Urothelium cell line (cell line): ENCODE measurements around the gene COL18A1.

Source experiments
- DNase-seq: peaks from one replicate; pipeline ENCODE4 v3.0.0; 2011; ENCODE audit warnings: low spot score, mixed read lengths
- FAIRE-seq: peaks from 2 replicates; lab custom pipeline; 2011; peaks lifted over from hg19 to GRCh38; lab: Jason Lieb, UNC

COL18A1 gene

DNA sequence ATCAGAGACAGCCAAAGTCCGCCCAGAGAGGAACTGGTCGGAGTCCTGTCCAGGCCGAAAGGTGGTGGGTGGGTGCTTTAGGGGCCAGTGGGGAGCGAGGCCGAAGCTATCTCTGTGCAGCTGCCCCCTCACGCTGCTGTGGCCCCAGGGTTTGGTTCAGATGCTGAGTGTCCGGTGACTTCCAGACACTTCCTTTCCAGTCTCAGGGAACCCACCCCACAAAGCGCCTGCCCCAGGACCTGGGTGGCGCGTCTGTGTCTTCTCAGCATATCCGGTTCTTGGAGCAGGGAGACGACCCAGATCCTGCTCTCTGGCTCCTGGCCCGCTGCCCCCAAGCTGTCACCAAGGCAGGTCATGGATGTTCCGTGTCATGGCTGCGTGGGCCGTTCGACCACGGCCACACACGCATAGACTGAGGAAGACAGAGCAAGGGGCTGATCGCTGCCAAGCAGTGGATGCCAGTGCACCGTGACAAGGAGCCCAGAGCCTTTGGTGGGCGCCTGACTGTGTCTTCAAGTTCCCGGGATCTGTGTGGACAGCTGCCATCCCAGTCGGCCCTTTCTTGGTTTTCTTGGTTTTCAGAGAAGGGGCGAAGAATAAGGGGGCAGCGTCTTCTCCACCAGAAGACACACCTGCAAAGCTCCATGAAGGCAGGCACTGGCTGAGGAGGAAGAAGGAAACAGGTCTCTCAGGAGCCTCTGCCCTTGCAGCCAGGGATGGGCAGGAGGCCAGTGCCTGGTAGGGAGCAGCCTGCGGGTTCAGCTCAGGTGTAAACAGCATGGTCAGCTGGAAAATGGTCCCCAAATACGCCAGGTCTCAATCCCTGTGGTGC is 22.9 kb upstream of the COL18A1 start:
- DNase-seq (no peak), FAIRE-seq (no peak)

GRCh38 chr21:45382697-45382997 is 22.3 kb upstream of the COL18A1 start:
- DNase-seq, result no peak
- FAIRE-seq, result no peak

DNA sequence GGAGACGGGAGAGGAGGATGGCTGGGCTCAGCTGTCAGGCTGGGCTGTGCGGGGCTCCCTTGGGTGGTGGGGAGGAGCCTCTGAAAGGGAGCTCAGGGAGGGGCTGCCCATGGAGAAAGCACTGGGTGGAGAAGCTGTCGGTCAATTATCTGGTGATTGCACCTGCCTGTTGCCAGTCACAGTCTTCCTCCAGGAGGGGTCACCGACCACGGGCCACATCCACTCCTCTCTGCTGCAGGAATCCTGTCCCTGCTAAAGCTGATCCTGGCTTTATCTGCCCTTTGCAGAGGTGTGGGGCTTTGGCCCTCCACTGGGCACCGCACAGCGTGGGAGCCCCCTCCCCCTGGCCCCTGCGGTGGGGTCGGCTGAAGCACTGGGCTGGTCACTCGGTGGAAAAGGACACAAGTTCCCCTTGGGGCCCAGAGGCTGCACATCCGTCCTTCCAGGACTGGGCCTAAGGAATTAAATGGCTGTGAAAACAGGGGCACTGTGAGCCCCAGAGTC is 21.8 kb upstream of the COL18A1 start:
- DNase-seq, result no peak
- FAIRE-seq, result no peak

GRCh38 chr21:45383615-45384201 is 21.3 kb upstream of the COL18A1 start:
- FAIRE-seq (no peak), DNase-seq (no peak)

- DNase-seq (no peak), FAIRE-seq (no peak)
These were observed 20.1 kb upstream of the COL18A1 start for GRCh38 chr21:45384656-45385548.

GRCh38 chr21:45385549-45386050 is 19.4 kb upstream of the COL18A1 start:
- DNase-seq, result no peak
- FAIRE-seq, result no peak

DNA sequence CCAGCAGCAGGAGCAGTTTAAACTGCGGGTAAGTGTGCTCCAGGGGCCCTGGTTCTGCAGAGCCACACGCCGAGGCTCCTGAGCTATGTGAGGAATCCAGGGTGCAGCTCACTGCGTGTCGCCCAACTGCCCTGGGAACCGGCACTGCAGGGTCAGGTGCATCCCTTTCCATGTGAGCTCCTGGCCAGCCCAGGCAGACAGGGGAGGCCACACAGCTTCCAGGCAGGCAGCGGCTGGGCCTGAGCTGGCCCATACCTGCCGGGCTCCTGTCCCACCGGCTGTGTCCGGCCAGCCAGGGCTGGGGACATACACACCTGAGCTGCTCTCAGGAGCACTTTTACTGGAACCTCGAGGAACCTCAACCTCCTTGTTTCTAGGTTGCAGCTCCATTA is 18.6 kb upstream of the COL18A1 start:
- no peak for FAIRE-seq
- DNase-seq, result no peak

GRCh38 chr21:45386728-45387371 is 18.1 kb upstream of the COL18A1 start:
- FAIRE-seq (peak; percentile 5), DNase-seq (peak; percentile 52)

DNA sequence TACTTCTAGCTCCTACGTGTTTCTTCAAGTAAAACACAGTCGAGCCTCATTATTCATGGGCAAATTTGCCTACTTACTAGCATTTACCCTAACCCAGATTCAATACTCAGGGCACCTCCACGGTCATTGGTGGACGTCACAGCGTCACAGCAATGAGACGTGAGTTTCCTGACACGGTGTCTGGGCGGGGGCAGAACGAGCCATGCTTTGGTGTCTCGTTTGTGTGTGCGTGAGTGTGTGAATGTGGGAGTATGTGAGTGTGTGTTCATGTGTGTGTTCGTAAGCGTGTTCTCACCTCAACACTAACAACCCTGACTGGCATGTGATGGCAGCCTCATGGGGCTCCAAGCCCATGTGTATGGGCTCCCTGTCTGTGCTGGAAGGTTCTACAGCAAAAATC is 17.5 kb upstream of the COL18A1 start:
- no peak for DNase-seq
- peak; percentile 85 for FAIRE-seq

- FAIRE-seq (no peak), DNase-seq (no peak)
These were observed 16.9 kb upstream of the COL18A1 start for GRCh38 chr21:45388011-45388521.

DNA sequence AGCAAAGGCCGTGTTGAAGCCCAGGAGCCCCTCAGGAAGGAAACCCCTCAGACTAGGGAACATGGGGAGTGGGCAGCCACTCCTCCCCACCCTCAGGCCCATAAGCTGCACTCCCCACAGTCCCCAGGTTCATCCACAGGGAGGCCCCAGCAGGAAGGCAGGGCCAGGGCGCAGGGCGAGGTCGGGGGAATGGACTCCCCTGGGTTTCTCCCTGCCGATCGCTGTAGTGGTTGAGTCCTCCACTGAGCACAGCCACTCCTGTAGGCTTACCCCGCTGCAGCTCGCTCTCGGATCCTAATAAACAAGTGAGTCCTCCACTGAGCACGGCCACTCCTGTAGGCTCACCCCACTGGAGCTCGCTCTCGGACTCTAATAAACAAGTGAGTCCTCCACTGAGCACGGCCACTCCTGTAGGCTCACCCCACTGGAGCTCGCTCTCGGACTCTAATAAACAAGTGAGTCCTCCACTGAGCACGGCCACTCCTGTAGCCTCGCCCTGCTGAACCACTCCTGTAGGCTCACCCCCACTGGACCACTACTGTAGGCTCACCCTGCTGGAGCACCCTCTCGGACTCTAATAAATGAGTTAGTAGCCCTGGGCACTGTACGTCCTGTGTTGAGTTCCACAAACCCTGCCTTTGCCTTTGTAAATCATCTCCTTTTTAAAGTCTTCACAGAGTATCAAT is 16.2 kb upstream of the COL18A1 start:
- FAIRE-seq, result peak; percentile 20

GRCh38 chr21:45390121-45390751 is 14.7 kb upstream of the COL18A1 start:
- DNase-seq, result no peak
- no peak for FAIRE-seq

More for the DNA sequence above, 16.2 kb upstream of the COL18A1 start:
- DNase-seq, result no peak

- DNase-seq (no peak), FAIRE-seq (no peak)
These were observed 13.9 kb upstream of the COL18A1 start for GRCh38 chr21:45390831-45391742.

DNA sequence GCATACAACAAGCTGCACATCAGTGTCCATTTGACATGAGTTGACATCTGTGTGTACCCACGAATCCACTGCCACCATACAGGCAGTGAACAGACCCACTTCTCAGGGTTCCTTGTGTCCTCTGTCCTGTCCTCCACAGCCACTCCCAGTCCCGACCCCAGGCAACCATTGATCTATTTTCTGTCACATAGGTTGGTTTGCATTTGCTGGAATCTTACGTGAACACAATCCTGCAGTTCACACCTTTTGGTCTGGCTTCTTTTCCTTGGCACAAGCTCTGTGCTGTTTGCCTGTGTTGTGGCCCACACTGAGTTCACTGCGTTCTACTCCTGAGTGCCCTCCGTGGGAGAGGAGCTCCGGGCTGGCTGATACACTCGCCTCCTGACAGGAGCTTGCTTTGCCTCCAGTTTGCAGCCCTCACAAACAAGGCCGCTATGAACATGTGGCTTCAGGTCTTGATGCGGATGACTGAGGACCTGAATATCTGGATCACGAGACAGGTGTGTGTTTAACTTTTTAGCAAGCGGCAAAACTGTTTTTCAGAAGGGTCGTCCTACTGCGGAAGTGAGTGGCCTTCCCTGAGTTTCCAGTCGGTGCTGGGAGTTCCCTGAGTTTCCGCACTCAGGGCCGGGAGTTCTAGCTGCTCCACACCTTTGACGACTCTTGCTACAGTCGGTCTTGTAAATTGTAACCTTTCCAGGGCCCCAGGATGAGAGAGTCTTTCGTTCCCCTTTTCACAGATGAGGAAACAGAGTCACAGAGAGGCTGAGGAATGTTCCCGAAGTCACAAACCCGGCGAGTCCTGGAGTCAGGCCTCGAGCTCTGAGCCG is 13.0 kb upstream of the COL18A1 start:
- FAIRE-seq (no peak), DNase-seq (no peak)

GRCh38 chr21:45392573-45392971 is 12.4 kb upstream of the COL18A1 start:
- FAIRE-seq (no peak), DNase-seq (no peak)

GRCh38 chr21:45393021-45393420 is 11.9 kb upstream of the COL18A1 start:
- FAIRE-seq, result no peak
- DNase-seq, result no peak

GRCh38 chr21:45393833-45394638 is 10.9 kb upstream of the COL18A1 start:
- no peak for DNase-seq
- no peak for FAIRE-seq
